ENCODE results near the gene NAT9.

Gene NAT9

GRCh38 chr17:74723891-74724290 lies 52.3 kb downstream of the NAT9 start:
- no peak for DNase-seq

- no peak for DNase-seq
Measured at GRCh38 chr17:74722782-74723181, 53.4 kb downstream of the NAT9 start.

Measured in activated CD4-positive, CD25-positive, alpha-beta regulatory T cell treated with anti-CD3 and anti-CD28 coated beads, Interleukin-2, amount 50 U/mL, for 72 hours (primary cell).